CD4-positive, alpha-beta T cell treated with Interleukin-4 for 1 hour (primary cell): ENCODE data around the gene AQP2.

ENCODE experiments used
- DNase-seq, 2 donors: peaks; one replicate each; pipeline ENCODE4 v3.0.0-alpha.2; 2020 to 2022

The AQP2 gene, protein sequence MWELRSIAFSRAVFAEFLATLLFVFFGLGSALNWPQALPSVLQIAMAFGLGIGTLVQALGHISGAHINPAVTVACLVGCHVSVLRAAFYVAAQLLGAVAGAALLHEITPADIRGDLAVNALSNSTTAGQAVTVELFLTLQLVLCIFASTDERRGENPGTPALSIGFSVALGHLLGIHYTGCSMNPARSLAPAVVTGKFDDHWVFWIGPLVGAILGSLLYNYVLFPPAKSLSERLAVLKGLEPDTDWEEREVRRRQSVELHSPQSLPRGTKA

DNA sequence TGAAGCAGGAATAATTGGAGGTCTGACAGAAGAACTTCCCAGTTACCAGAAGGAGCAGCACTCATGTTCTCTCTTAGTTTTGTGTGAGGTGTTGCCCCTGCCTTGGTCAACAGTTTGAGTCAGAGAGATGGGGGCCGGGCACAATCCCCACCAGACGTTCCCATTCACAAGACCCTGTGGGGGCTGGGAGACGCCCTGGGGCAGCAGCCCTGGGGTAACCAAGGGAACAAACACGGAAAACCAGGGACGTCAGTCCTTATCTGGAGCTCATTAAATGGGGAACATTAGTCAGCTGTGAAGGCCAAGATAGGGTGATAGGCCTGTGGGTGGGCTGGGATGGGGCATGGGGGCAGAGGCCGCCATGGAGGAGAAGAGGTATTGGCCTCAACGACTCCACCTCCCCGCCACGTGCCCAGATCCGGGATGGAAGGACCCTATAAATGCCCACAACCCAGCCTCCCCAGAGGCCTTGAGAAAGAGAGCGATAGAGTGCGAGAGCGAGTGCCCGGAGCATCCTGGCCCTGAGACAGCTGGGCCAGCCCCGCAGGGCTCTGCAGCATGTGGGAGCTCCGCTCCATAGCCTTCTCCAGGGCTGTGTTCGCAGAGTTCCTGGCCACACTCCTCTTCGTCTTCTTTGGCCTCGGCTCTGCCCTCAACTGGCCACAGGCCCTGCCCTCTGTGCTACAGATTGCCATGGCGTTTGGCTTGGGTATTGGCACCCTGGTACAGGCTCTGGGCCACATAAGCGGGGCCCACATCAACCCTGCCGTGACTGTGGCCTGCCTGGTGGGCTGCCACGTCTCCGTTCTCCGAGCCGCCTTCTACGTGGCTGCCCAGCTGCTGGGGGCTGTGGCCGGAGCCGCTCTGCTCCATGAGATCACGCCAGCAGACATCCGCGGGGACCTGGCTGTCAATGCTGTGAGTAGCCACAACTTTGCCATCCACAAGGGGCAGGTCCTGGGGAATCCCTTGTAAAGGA, at the start of gene AQP2:
AQP2 (plus strand) TSS at position 465 of the 979 bp plus-strand sequence; CDS start at position 559, 94 bp downstream.
- DNase-seq, result no peak

- DNase-seq, result no peak
Measured at GRCh38 chr12:49901026-49901425, 49.5 kb upstream of the AQP2 start.

DNA sequence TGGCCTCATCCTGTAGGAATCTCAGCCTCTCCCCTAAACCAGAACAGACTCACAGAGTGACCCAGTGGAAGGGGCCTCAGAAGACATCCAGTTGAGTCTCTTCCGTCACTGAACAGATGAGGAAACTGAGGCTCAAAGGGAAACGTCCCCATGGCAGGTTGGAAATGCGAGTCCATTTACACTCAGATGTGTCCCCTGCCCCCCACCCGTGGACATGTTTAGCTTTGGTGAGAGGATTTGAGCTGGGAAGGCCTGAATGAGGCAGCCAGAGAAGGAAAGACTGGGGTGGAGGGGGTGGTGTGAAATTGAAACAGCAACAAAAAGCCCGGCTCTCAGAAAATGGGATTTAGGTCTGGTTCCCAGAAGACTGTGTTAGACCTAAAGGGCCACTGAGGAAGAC, 48.6 kb upstream of the AQP2 start:
- DNase-seq, result no peak

GRCh38 chr12:49902399-49903350, 47.9 kb upstream of the AQP2 start:
- DNase-seq, result no peak

DNA sequence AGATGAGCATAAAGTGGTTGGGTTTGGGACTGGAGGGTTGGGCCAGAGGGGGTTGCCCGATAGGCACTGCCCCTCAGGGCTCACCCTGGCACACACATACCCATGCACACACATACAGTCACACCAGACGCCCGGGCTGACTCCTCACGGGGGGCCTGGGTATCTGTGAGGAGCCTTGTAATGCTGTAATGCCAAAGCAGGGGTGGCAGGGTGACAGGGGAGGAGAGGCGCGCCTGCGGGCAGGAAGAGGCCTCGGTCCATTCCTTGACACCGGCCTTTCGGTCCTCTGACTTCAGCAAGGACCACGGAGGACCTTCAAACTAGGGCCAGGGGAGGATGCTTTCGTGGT, 47.2 kb upstream of the AQP2 start:
- DNase-seq, result no peak

GRCh38 chr12:49903700-49904423, 46.7 kb upstream of the AQP2 start, which contains the start of gene FAIM2:
Gene FAIM2 (minus strand): TSS chr12:49903900. CDS start chr12:49903792, 108 bp downstream.
- peak; percentile 24 to 44 for DNase-seq

DNA sequence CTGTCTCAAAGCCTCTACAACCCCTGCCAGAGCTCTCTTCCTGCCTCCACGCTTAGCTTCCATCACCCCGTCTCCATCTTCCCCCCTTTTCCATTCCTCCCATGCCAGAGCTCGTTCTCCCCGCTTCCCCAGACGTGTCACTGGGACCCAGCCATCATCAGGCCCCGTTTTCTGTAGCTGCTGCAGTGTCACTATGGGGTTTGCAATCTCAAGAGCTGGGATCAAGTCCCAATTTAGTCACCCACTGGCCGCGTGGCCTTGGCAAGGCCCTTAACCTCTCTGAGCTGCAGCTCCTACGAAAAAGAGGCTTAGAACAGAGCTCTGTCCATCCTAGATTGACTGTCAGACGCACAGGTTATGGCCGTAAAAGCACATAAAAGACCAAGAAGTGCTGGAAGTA, 45.9 kb upstream of the AQP2 start:
- no peak for DNase-seq

GRCh38 chr12:49905718-49906314, 44.7 kb upstream of the AQP2 start:
- no peak for DNase-seq

DNA sequence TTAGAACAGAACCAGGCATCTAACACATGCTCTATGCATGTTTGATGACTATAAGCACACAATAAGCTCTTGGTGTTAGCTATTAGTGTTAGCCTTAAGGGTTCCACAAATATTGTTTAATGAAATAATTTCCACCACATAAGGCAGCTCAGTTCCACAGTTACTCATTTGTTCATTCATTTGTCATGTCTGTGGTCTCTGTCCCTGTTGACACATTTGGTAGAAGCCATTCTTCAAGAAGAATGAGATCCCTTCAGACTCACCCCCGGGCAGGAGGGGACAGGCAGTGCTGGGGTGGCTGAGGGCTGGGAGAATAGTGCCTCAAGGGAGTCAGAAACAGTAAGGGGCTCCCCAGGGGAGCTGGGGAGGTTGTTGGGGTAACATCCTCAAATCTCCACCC, 43.2 kb upstream of the AQP2 start:
- no peak for DNase-seq

- DNase-seq, result no peak
Measured at GRCh38 chr12:49909356-49909755, 41.2 kb upstream of the AQP2 start.

DNA sequence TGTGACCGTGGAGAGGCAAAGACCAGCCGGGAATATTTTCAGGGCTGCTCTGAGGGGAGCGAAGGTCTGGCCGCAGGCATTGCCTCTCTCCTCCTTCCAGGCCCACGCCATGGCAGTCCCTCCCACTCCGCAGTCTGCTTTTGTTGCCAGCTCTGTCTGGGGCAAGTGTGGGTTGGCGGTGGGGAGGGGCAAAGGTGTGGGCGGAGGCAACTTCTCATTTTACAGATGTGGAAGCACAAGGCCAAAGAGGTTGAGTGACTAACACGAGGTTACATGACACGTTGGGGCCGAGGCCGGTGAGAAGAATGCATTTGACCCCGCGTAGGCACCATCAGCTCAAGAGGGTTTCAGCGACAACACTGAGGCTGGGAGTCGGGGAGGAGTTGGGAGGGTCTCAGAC, 40.7 kb upstream of the AQP2 start:
- DNase-seq, result no peak

GRCh38 chr12:49910331-49911212, 40.0 kb upstream of the AQP2 start:
- no peak for DNase-seq

DNA sequence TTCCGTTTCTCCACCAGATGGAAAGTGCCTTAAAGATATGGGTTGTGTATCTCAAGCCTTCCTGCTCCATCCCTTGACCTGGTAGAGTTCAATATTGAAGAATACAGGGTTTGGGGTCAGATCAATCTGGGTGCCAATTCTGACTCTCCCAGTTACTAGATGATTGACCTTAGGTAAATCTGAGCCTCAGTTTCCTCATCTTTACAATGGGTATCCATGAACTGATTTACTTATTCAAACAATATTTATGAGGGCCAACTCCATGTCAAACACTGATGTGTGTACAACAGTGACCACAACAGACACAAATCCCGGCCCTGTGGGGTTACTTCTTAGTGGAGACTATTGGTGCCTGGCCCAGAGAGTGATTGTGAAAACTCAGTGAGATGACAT, 39.3 kb upstream of the AQP2 start:
- no peak for DNase-seq

DNA sequence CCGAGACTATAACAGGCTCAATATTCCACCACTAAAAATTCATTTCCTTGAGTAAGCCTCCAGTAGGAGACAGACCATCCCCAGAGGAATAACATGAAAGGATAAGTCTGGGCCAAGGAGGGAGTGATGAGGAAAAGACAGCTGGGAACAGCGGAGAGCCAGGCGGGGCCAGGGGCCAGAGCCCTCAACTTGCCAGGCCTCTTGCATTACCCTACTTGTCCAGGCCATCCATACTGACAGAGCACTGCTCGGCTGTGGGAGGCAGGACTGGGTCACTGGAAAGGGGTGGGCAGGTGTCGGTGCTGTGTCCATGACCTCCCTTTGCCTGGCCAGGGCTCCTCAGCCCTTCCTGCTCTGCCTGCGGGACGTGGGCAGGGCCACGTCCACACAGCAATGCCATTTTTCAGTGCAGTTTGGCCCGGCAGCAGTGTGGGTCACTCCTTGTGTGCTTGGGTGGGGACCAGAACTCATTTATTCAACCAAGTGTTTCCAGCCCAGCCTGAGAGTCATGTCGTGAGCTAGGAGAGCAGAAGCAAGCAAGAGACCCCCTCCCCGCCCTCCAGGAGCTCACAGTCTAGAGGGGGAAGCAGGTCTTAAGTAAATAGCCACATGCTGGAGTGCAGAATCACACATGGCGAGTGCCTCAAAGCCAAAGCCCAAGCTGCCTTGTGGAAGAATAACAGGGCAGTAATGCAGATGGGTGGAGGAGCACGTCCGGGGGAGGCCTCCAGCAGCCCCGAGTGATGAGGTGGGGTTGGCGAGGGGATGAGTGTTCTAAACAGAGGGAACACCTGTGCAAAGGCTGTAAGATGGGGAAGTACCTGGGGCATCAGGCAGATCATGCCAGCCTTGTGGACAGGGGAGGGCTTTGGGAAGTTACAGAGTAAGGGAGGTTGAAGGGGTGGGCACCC, 37.9 kb upstream of the AQP2 start:
- DNase-seq, result no peak

- no peak for DNase-seq
Measured at GRCh38 chr12:49916129-49916919, 34.2 kb upstream of the AQP2 start.

DNA sequence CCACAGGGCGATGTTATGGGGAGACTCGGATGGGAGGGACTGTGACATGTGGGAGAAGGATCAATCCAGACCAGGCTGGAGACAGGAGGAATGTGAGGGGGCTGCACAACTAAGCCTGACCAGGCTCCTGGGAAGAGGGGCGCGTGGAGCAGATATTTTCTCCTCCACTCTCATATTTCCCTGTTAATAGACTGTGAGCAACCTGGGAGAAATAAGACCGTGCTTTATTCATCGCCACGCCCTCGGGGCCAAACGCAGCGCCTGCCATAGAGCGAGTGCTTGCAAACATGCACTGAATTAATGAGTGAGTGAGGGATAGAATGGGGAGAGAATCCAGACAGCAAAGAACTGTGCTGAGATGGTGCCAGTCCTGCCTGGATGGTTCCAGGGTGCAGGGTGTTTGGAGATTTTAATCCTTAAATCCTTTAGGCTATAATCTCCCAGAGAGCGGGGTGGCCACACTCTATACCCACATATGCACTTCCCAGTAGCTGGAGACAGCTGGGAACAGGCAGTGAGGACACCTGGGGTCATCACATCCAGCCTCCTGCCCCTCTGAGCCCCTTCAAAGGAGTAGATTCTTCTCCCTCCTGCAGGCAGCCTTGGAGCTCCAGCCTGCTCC, 33.3 kb upstream of the AQP2 start:
- no peak for DNase-seq

- DNase-seq, result no peak
Measured at GRCh38 chr12:49917788-49918173, 32.8 kb upstream of the AQP2 start.

DNA sequence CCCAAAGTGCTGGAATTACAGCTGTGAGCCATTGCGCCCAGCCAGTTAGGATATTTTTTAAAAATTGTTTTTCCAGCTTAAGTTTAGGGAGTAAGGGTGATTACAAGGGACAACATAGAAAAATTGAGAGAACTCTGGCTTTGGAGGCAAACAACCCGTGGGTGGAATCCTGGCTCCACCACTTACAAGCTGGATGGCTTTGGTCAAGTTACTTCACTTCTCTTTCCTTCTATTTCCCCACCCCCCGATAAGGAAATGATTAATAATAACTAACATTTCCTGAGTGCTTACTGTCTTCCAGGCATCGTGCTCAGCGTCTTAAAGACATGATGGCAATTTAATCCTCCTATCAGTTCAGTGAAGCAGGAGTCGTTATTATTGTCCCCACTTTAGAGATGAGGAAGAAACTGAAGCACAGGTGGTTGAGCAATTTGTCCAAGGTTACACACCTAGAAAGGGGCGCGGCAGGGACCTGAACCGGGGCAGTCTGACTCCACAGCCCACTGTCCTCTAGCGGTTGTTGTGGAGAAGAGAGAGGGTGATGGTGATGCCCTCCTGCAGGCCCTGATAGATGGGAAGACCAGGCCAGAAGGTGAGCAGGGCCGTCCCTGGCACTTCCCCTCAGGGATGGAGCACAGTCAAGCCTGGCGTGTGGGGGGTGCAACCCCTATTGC, 30.2 kb upstream of the AQP2 start:
- DNase-seq, result no peak
